Upper lobe of right lung (tissue), 1 donor: ENCODE measurements around the gene IBA57. TPM values are rescaled to one million over a fixed set of nuclear protein-coding genes. Genes with fewer than 3 reads are reported as not detected.

Experiments used
- ATAC-seq: fragments of 200-7000 bp; cut with Tn5 transposase; one replicate; pipeline ENCODE4 v1.9.1; 2020; ENCODE audit warnings: mild to moderate bottlenecking, moderate library complexity
- DNase-seq: peaks from one replicate; pipeline ENCODE4 v3.0.0-alpha.2; 2020
- H3K27ac ChIP-seq: fragments of 200-600 bp; one replicate; pipeline ENCODE4 v1.8.0; 2022
- H3K27me3 ChIP-seq: fragments of 200-600 bp; one replicate; pipeline ENCODE4 v1.8.0; 2022; ENCODE audit warnings: mild to moderate bottlenecking
- H3K36me3 ChIP-seq: fragments of 200-600 bp; one replicate; pipeline ENCODE4 v1.8.0; 2022
- H3K4me1 ChIP-seq: fragments of 200-600 bp; one replicate; pipeline ENCODE4 v1.8.0; 2022
- H3K4me3 ChIP-seq: fragments of 200-600 bp; one replicate; pipeline ENCODE4 v1.8.0; 2022; ENCODE audit warnings: mild to moderate bottlenecking
- H3K9me3 ChIP-seq: fragments of 200-600 bp; one replicate; pipeline ENCODE4 v1.8.0; 2022
- intact Hi-C: fragments of 100-400 bp; cut with DNase I; formaldehyde crosslinking; loops from one replicate; pipeline ENCODE4 v1.11.0; 2022
- total RNA-seq: library from RNA; stranded (reverse); fragmentation: NEBNext Ultra II Directional; extraction: Animal tissue kit (Norgen Biotek cat#: 25700); gene quantifications from one replicate; pipeline ENCODE4 v1.2.1, GENCODE V29; 2021
- TF ChIP-seq, protein P1 (sequence below): fragments of 200-600 bp; IDR thresholded peaks from one replicate; pipeline ENCODE4 v1.8.0; 2022; ENCODE audit warnings: antibody characterized with exemption
- donor health status: DM: no; HTN: yes; CAD: no; lungs with severe emphysema.

Gene IBA57
- total RNA-seq, 1 donor from 2014 or later = 13.0 TPM

DNA sequence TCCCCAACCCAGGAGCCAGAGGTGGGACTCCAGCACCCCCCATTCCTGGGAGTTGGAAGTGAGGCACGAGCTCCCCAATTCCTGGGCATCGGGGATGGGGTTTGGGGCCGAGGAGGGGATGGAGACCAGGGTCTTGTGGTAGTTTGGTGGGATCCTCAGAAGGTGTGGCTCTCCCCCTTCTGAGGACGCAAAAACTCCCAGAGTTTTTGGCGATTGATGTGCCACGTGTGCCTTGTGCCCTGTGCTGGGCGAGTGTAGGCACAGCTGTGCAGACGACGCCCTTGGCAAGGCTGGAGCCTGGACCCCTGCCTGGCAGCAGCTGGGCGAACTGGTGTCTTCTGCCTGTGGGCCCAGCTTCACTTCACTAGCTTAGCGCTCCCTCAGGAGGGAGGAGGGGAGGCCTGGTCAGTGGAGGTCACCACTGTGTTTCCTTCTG is 22.9 kb upstream of the IBA57 start:
- TF ChIP-seq, protein P1, sequence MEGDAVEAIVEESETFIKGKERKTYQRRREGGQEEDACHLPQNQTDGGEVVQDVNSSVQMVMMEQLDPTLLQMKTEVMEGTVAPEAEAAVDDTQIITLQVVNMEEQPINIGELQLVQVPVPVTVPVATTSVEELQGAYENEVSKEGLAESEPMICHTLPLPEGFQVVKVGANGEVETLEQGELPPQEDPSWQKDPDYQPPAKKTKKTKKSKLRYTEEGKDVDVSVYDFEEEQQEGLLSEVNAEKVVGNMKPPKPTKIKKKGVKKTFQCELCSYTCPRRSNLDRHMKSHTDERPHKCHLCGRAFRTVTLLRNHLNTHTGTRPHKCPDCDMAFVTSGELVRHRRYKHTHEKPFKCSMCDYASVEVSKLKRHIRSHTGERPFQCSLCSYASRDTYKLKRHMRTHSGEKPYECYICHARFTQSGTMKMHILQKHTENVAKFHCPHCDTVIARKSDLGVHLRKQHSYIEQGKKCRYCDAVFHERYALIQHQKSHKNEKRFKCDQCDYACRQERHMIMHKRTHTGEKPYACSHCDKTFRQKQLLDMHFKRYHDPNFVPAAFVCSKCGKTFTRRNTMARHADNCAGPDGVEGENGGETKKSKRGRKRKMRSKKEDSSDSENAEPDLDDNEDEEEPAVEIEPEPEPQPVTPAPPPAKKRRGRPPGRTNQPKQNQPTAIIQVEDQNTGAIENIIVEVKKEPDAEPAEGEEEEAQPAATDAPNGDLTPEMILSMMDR = no peak
- H3K4me1 ChIP-seq = peaks cover 35% of the 10 kb centered on the region
- ATAC-seq = no peak
- no peak for DNase-seq
- no peaks in the 10 kb centered on the region for H3K27me3 ChIP-seq
- peak overlapping the region; percentile 96 for H3K27ac ChIP-seq
- H3K9me3 ChIP-seq = no peaks in the 10 kb centered on the region
- peak overlapping the region; percentile 97 for H3K4me3 ChIP-seq
- intact Hi-C loops = no loop called here
- peaks cover 21% of the 10 kb centered on the region for H3K36me3 ChIP-seq

DNA sequence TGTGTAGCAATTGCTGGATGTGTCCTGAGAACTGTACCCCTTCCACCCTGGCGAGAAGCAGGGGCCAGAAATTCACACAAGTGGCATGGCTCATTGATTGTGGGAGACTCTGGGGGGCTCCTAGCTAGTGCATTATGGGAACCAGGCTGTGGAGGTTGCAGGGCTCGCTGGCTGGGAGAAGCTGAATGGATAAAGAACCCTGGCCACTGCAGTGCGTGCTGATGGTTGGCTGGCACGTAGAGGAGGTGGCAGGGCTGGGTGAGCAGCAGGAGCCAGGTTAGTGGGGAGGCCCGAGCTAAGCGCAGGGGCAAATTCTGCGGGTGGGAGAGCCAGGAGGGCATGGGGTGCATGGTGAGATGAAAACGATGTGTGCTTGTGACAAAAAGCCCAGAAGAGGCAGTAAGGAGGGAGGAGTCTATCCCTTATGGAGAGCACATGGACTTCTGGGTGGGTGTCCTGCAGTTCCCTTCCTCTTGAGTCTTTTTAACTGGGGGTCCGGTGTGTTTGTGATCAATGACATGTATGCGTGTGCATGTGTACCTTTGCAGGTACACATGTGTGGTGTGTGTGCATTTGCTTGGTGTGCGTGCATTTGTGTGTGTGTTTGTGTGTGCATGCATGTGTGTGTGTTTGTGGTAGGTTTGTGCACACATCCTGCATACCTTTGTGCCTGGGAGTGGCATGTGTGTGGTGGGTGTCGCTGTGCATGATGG is 22.0 kb upstream of the IBA57 start:
- TF ChIP-seq, protein P1 = no peak
- Histone ChIP-seq H3K4me3 (no peak overlapping the region), H3K9me3 (no peaks in the 10 kb centered on the region), H3K4me1 (peaks cover 42% of the 10 kb centered on the region), H3K27me3 (no peaks in the 10 kb centered on the region), H3K27ac (peak overlapping the region; percentile 13), H3K36me3 (peaks cover 29% of the 10 kb centered on the region)
- ATAC-seq (no peak), DNase-seq (no peak)
- intact Hi-C loops = no loop called here

DNA sequence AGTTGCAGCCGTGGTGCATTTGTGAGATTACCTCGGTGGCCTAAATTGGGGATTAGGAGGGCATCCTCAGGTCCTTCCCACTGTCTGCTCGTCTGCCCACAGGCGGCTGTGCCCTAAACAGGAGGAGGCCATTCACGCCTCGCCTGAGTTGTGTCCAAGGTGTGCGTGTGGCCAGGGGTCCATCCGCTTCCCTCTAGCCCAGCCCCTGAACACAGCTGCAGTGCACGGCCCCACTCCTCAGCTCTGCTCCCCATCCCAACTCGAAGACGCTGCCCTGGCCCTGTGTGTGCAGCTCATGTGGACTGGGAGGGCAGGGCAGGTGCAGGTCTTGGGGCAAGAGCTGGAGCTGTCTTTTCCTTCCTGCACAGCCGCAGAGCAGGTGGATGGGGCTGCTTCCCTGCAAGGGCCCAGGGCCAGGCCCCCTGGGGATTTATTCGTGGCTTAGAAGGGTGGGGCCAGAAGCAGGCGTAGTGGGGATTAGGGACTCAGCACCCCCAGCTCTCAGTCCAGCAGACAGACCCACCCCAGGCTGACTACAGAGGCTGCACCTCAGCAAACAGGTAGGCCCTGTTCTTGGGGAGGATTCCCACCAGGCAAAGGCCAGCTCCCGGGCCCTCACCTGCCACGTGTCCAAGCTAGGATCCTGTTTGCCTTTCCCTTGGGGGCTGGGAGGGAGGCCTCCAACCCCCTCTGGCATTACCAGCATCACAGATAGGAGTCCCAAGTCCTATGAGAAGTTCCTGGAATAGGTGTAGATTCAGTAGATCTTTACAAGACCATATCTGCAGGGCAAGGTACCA is 21.2 kb upstream of the IBA57 start:
- intact Hi-C loops = no loop called here
- H3K4me3 ChIP-seq = no peak overlapping the region
- H3K27me3 ChIP-seq = no peaks in the 10 kb centered on the region
- DNase-seq = no peak
- TF ChIP-seq, protein P1 = no peak
- peaks cover 32% of the 10 kb centered on the region for H3K36me3 ChIP-seq
- no peak for ATAC-seq
- H3K4me1 ChIP-seq = peaks cover 49% of the 10 kb centered on the region
- no peak overlapping the region for H3K27ac ChIP-seq
- H3K9me3 ChIP-seq = no peaks in the 10 kb centered on the region

DNA sequence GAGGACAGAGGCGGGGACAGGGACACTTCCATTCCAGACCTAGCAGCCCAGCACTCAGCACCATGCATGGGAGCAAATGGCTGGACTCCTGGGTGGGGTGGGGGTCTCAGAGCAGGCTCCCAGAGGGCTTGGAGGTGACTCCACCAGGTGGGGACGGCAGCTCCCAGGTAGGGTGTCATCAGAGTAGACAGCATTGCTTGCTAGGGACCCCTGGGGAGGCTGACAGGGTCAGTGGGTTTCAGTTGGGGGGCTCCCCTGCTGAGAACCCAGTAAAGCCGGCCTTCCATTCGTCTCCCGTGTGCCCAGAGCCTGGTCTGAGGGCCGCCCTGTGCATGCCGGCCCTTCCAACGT is 20.6 kb upstream of the IBA57 start:
- no peak for DNase-seq
- TF ChIP-seq, protein P1 = no peak
- intact Hi-C loops = no loop called here
- Histone ChIP-seq H3K27me3 (no peaks in the 10 kb centered on the region), H3K9me3 (no peaks in the 10 kb centered on the region), H3K27ac (no peak overlapping the region), H3K4me3 (no peak overlapping the region), H3K36me3 (peaks cover 32% of the 10 kb centered on the region), H3K4me1 (peaks cover 55% of the 10 kb centered on the region)
- no peak for ATAC-seq

DNA sequence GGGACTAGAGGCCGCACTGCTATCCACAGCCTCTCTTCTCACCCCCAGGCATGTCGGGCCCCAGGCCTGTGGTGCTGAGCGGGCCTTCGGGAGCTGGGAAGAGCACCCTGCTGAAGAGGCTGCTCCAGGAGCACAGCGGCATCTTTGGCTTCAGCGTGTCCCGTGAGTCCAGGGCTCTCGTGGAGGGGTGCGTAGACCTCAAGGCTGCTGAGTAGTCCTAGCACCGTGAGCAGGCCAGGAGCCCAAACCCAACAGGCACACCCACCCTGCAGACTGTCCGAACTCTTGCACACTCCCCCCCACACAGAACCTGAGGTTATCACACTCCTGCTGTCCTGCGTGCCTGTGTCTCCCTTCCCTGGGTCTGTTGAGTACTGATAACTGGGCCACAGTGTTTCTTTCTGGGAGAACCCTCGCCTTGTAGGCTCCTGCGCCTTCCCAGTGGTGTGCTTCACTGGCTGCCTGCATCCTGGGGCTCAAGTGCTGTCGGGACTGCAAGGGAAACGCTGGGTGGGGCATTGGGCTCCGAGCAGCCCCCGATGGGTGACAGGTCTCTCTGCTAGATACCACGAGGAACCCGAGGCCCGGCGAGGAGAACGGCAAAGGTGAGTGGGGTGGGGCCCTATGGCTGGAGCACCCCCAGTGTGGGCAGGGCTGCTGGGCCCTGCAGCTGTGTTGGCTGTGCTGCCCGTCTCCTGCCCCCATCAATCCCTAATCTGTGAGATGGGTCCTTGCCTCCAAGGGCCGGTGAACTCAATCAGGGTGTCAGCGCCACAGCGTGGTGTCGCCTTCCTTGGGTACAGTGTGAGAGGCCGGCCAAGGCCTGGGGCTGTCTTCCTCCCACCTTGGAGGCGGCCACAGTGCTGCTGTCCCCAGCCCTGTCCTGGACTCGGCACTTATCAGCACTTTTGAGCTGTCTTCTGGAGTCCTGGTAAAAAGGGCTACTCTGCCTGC is 19.9 kb upstream of the IBA57 start:
- Histone ChIP-seq H3K27me3 (no peaks in the 10 kb centered on the region), H3K4me1 (peaks cover 61% of the 10 kb centered on the region), H3K36me3 (peaks cover 32% of the 10 kb centered on the region), H3K27ac (no peak overlapping the region), H3K9me3 (no peaks in the 10 kb centered on the region), H3K4me3 (no peak overlapping the region)
- TF ChIP-seq, protein P1 = no peak
- intact Hi-C loops = no loop called here
- DNase-seq (no peak), ATAC-seq (no peak)
